ENCODE measurements around the gene CAMTA1.

- TF ChIP-seq POLR2AphosphoS5 (IDR thresholded peaks at IDR 0.05) (no peak), CTCF (IDR thresholded peaks at IDR 0.05) (no peak), POLR2A (IDR thresholded peaks at IDR 0.05) (no peak)
Measured at GRCh38 chr1:6965083-6965934, 180.1 kb downstream of the CAMTA1 start.
